IPS-15b (cell line): Measurements from ENCODE around the gene LRRC3.

ENCODE experiments used
- H3K27me3 ChIP-seq: one replicate; pipeline ENCODE4 v1.6.1; 2013; ENCODE audit warnings: low read length; ENCODE audit not compliant: control insufficient read depth, insufficient read depth
- H3K36me3 ChIP-seq: one replicate; pipeline ENCODE4 v1.6.1; 2013; ENCODE audit warnings: low read length; ENCODE audit not compliant: control insufficient read depth, insufficient read depth
- H3K4me1 ChIP-seq: one replicate; pipeline ENCODE4 v1.6.1; 2013; ENCODE audit warnings: mild to moderate bottlenecking, low read length; ENCODE audit not compliant: control insufficient read depth, insufficient read depth
- H3K4me3 ChIP-seq: one replicate; pipeline ENCODE4 v1.5.1; 2013; ENCODE audit warnings: low read depth, low read length
- H3K9ac ChIP-seq: one replicate; pipeline ENCODE4 v1.6.1; 2013; ENCODE audit warnings: low read depth, mild to moderate bottlenecking, low read length
- H3K9me3 ChIP-seq: one replicate; pipeline ENCODE4 v1.6.1; 2013; ENCODE audit warnings: mild to moderate bottlenecking, low read length; ENCODE audit not compliant: control insufficient read depth, insufficient read depth

Gene LRRC3

DNA sequence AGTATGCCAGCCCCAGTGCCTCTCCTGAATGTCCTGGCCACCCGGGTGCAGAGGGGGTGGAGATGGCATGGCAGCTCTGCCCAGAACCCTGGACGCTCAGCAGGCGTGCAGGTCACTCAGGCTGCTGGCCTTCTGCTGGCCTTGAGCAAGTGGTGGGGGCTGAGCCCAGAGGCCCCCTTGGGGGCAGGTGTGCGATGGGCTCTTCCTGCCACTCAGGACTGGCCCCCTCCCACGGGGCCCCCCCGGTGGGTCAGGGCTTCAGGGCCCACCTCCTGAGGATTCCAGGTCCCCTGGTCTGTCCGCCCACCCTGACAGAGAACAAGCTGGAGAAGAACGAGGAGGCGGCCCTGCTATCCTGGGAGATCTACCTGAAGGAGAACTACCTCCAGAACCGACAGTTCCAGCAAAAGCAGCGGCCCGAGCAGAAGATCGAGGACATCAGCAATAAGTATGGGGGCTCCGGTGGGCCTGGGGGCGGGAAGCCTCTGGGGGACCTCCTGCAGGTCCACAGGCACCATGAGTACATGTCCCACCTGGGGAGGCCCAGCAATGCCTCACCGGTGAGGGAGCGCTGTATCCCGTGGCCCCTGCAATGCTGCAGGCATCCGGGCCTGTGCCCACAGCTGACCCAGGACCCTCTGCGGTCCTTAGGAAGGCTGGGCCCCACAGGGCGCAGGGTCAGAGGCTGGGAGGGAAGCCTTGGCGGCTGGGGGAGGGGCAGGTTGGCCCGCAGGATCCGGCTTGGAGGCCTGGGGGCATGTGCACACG is 37.0 kb upstream of the LRRC3 start:
- no peaks in the 10 kb centered on the region for H3K9me3 ChIP-seq
- H3K27me3 ChIP-seq = no peaks in the 10 kb centered on the region
- H3K4me1 ChIP-seq = no peaks in the 10 kb centered on the region
- H3K4me3 ChIP-seq = no peak overlapping the region
- H3K36me3 ChIP-seq = no peaks in the 10 kb centered on the region
- no peak overlapping the region for H3K9ac ChIP-seq

- H3K27me3 ChIP-seq = no peaks in the 10 kb centered on the region
Measured at GRCh38 chr21:44418876-44419230, 36.5 kb upstream of the LRRC3 start.

GRCh38 chr21:44419679-44420078 is 35.6 kb upstream of the LRRC3 start:
- Histone ChIP-seq H3K4me3 (no peak overlapping the region), H3K9me3 (no peaks in the 10 kb centered on the region), H3K9ac (no peak overlapping the region), H3K36me3 (no peaks in the 10 kb centered on the region), H3K27me3 (no peaks in the 10 kb centered on the region), H3K4me1 (no peaks in the 10 kb centered on the region)

More at GRCh38 chr21:44418876-44419230, 36.5 kb upstream of the LRRC3 start:
- Histone ChIP-seq H3K36me3 (no peaks in the 10 kb centered on the region), H3K9me3 (no peaks in the 10 kb centered on the region), H3K4me3 (no peak overlapping the region), H3K9ac (no peak overlapping the region), H3K4me1 (no peaks in the 10 kb centered on the region)

GRCh38 chr21:44420416-44421205 is 34.7 kb upstream of the LRRC3 start:
- Histone ChIP-seq H3K9ac (no peak overlapping the region), H3K9me3 (no peaks in the 10 kb centered on the region), H3K4me3 (no peak overlapping the region), H3K36me3 (no peaks in the 10 kb centered on the region), H3K4me1 (no peaks in the 10 kb centered on the region), H3K27me3 (no peaks in the 10 kb centered on the region)

DNA sequence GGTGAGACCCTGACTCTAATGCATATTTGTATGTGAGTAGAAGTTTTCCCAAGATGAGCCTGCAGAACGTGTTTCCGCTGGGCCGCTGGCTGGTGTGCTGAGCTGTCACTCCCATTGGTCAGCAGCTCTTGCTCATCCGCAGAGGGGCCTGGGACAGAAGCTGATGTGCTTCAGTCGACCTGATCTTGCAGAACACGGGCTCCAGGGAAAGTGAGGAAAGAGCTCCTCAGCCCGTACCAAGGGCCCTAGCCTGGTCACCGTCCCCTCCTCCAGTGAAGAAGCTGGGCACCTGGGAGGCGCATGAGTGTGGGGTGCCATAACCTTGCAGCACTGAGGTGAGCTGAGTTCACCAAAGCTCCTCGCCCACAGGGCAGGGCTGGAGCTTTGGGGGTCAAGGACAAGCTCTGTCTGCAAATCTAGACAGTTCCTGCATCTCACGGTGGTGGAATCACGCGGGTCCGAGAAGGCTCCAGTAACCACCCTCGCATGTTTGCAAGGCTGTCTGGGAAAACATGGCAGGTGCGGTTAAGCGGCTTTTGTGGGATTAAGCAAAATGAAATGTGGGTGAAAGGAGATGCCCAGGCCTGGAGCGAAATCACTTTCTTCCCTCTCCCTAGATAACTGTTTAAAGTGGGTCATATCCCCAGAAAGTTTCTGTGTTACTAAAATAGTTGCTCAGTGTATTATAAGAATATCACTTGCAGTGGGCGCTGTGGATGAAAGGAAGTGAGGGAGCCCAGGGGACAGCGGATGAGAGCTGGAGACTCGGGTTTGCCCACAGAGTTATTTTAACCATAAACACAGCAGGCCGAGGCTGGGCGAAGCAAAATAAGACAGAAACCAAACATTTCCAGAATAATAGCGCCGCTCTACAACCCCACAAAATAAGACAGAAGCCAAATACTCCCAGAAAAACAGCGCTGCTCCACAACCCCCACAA is 33.1 kb upstream of the LRRC3 start:
- Histone ChIP-seq H3K9ac (no peak overlapping the region), H3K4me3 (no peak overlapping the region), H3K27me3 (no peaks in the 10 kb centered on the region), H3K36me3 (no peaks in the 10 kb centered on the region), H3K9me3 (no peaks in the 10 kb centered on the region), H3K4me1 (no peaks in the 10 kb centered on the region)

DNA sequence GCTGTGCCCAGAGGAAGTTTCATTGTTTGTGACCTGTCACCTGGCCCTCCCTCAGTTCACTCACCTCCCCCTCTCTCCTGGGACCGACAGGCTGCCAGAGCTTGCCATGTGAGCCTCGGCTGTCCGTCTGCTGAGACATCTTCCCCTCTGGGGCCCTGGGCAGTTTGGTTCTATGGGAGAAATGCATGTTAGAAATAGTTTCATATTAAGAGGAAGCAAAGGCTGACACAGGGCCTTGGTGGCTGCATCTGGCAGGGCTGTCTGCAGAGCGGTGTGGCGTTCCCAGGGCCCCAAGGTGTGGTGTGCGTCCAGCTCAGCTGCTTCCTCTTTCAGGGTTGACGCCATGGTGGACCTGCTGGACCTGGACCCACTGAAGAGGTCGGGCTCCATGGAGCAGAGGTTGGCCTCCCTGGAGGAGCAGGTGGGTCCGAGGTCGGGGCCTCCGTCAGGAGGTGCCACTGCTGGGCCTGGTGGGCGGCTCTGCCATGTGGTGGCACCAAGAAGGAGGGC is 31.9 kb upstream of the LRRC3 start:
- Histone ChIP-seq H3K4me3 (no peak overlapping the region), H3K9ac (no peak overlapping the region), H3K27me3 (no peaks in the 10 kb centered on the region), H3K36me3 (no peaks in the 10 kb centered on the region), H3K9me3 (no peaks in the 10 kb centered on the region), H3K4me1 (no peaks in the 10 kb centered on the region)

GRCh38 chr21:44423941-44424607 is 31.2 kb upstream of the LRRC3 start:
- no peak overlapping the region for H3K9ac ChIP-seq
- H3K9me3 ChIP-seq = no peaks in the 10 kb centered on the region
- no peaks in the 10 kb centered on the region for H3K36me3 ChIP-seq
- no peaks in the 10 kb centered on the region for H3K4me1 ChIP-seq
- no peak overlapping the region for H3K4me3 ChIP-seq
- no peaks in the 10 kb centered on the region for H3K27me3 ChIP-seq

DNA sequence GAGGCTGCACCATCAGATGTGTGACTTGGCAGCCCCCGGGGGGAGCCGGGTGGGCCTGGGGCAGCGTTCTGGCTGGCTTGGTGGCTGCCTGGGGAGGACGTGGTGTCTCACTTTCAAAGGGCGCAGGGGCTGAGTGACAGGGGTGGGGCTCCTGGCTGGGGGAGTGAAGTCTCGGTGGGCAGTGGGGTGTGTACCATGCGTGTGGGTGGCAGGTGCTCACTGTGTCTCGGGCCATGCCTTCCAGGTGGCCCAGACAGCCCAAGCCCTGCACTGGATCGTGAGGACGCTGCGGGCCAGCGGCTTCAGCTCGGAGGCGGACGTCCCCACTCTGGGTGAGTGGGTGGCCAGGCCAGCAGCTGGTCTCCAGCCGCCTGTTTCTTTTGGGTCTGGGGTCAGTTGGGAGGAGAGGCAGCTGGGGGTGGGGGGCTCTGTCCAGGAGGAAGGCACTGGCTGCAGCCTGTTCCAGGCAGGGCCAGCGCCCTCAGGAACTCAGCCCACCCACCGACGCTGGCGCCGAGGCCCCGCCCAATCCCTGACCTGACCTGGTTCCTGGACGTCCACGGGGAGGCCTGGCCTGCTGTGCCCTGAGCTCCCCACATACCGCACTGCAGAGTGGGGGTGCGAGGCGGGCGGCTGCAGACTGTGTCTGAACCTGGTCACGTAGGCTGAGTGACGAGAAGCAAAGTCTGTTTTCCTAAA is 30.6 kb upstream of the LRRC3 start:
- H3K9ac ChIP-seq = peak overlapping the region; percentile 12
- H3K4me1 ChIP-seq = no peaks in the 10 kb centered on the region
- no peaks in the 10 kb centered on the region for H3K27me3 ChIP-seq
- H3K36me3 ChIP-seq = no peaks in the 10 kb centered on the region
- no peaks in the 10 kb centered on the region for H3K9me3 ChIP-seq
- no peak overlapping the region for H3K4me3 ChIP-seq

- Histone ChIP-seq H3K9ac (peak overlapping the region; percentile 12), H3K4me3 (no peak overlapping the region), H3K27me3 (no peaks in the 10 kb centered on the region), H3K36me3 (no peaks in the 10 kb centered on the region), H3K9me3 (no peaks in the 10 kb centered on the region), H3K4me1 (no peaks in the 10 kb centered on the region)
Measured at GRCh38 chr21:44425307-44425894, 29.9 kb upstream of the LRRC3 start.

DNA sequence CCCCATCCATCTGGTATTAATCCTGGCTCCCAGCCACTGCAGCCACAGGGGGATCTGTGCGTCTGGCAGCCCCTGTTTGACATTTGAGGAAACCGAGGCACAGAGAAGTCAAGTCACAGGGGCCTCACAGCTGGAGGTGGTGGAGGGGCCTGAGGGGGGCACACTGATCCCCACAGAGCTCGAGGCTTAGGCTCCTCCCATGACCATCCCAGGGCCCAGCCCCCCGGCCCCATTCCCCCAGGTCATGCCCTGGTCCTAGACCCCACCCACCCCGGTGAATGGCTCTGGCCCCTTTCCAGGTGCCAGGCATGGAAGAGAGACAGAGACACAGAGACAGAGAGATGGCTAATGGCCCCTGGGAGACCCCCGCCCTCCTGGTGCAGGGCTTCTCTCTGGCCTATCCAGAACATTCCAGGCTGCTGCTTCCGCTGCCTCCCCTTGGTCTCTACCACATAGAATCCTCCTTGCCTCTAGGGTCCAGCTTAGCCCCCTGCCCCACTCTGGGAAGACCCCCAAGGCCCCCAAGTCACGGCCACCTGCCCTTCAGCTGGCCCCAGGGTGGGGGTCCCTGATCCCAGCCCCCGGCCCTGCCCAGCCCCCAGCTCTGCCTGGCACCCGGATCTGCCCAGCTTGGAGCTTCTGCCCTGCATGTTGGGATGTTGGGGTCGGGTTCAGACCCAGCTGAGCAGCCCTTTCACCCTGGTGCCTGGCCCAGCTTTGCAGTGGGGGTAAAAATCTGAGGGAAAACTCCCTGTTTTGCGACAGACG is 29.2 kb upstream of the LRRC3 start:
- Histone ChIP-seq H3K36me3 (no peaks in the 10 kb centered on the region), H3K9ac (no peak overlapping the region), H3K4me3 (no peak overlapping the region), H3K4me1 (no peaks in the 10 kb centered on the region), H3K27me3 (no peaks in the 10 kb centered on the region), H3K9me3 (no peaks in the 10 kb centered on the region)
